Occipital lobe (tissue), 2 donors: ENCODE results near the gene TANC2. TPM values are rescaled to one million over a fixed set of nuclear protein-coding genes. Genes with fewer than 3 reads are reported as not detected.
"Not testable (repeated sequence)": the region's sequence is repeated elsewhere in the genome, so short reads cannot be mapped to it uniquely, and the experiment has no call there.

Experiments
- DNase-seq: peaks from one replicate; lab custom pipeline; 2025; lab: John Stamatoyannopoulos, UW
- total RNA-seq: library from RNA; depleted of rRNA; stranded (reverse); fragments of >200 nt; gene quantifications from one replicate; pipeline ENCODE4 v1.2.3, GENCODE V29; 2014

Gene TANC2
- total RNA-seq, 1 donor from 2014 or later = 151 TPM

- DNase-seq = no peak
These were observed 2.7 kb upstream of the TANC2 start for GRCh38 chr17:62963296-62963695.

DNA sequence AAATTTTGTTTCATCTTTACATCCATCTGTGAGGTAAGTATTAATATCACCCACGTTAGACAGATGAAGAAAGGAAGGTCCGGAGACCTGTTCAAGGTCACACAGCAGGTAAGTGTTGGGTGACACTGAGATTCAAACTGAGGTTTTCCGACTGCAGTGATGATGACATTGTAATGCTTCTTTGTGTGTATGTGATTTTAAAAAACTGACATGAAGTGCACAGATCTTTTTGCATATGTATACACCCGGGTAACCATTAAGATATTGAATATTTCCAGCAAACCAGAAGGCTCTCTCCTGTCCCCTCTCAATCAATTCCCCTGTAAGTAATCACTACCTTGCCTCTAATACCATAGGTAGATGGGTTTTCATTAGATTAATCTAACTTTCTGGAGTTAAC is 1.5 kb upstream of the TANC2 start:
- no peak for DNase-seq

DNA sequence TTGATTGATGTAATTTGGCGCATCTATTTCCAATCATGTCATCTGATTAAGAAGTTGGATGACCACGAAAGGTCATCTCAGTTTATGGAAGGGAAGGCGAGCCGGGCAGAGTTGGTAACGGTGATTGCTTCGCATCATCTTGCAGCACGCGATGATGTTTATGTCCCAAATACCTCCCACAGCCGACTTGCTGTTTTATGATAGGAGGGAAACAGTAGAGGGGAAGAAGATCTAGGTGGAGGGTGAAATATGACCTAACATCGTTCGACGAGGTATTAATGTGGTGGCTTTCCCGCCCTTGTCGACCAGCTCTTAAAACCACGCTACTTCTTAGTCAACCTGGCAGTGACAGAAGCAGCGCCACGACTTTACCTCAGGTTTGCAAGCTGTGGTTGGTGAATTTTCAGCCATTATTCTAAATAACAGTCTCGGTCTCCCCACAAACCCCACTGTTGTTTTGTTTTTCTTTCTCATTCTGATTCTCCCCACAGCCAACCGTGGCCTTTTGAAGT is 805 bp upstream of the TANC2 start:
- no peak for DNase-seq

GRCh38 chr17:62966426-62967204 is 580 bp downstream of the TANC2 start:
- no peak for DNase-seq

DNA sequence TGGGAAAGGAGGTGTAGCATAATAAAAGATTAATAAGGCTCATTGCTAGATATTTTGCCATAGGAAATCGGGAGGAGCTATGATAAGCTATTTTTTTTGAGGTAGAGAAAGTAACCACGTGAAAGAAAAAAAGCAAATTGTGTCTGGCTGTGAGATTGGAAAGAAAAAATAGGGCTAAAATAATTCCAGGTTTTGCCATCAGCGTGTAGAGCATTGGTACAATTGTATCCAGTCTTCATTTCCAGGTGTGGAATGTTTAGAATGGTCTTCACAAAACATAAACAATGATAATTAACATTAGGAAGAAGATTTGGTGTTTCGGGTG is 1.1 kb downstream of the TANC2 start:
- no peak for DNase-seq

- peak; percentile 4 for DNase-seq
These were observed 2.4 kb downstream of the TANC2 start for GRCh38 chr17:62968445-62968923.

GRCh38 chr17:62970610-62971009 is 4.6 kb downstream of the TANC2 start:
- no peak for DNase-seq

GRCh38 chr17:62971853-62972252 is 5.8 kb downstream of the TANC2 start:
- no peak for DNase-seq

GRCh38 chr17:62974788-62975187 is 8.8 kb downstream of the TANC2 start:
- DNase-seq = no peak

- DNase-seq = no peak
These were observed 9.2 kb downstream of the TANC2 start for GRCh38 chr17:62975206-62975605.

DNA sequence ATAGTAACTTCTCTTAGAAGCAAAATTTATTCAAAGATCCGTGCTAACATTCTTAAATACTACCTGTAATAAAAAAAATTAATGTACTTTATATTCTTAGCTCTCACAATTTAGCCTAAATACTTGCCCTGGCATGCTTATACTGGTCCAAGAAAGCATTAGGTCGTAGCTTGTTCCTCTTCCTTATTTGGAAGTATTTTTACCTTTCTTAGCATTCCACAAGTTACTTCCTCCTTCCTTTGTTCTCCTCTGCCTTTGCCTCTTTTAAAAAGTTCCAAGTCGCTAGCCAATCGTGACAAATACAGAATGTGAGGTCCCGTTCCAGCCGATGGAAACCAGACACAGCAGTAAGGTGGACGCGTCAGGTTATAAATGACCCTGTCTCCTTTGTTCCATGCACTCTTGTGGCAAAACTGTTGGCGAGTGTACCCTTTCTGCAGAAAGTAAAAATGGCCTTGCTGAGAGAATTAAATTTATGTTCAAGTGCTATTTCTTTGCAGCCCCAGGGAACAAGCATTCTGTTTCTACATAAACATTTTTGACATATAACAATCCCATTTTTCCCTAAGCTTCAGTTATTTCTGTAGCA is 10.7 kb downstream of the TANC2 start:
- DNase-seq = not testable (repeated sequence)

- DNase-seq = no peak
These were observed 14.8 kb downstream of the TANC2 start for GRCh38 chr17:62980842-62981241.

- DNase-seq = no peak
These were observed 15.9 kb downstream of the TANC2 start for GRCh38 chr17:62981933-62982332.

GRCh38 chr17:62984801-62985200 is 18.8 kb downstream of the TANC2 start:
- no peak for DNase-seq

DNA sequence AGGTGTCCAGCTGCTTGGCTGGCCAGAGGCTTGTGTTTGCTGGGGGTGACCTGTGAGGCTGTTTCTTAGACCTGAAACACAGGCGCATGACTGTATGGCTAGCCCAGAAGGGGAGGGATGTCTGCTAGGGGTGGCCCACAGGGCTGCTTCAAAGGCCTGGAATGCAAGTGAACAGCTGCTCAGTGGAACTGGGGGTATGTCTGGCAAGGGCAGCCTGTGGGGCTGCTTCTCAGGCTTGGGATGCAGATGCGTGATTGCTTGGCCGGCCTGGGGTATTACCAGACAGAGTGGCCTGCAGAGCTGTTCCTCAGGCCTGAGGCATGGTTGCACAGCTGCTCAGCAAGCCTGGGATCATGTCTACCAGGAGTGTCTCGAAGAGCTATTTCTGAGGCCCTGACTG is 20.5 kb downstream of the TANC2 start:
- DNase-seq = no peak

DNA sequence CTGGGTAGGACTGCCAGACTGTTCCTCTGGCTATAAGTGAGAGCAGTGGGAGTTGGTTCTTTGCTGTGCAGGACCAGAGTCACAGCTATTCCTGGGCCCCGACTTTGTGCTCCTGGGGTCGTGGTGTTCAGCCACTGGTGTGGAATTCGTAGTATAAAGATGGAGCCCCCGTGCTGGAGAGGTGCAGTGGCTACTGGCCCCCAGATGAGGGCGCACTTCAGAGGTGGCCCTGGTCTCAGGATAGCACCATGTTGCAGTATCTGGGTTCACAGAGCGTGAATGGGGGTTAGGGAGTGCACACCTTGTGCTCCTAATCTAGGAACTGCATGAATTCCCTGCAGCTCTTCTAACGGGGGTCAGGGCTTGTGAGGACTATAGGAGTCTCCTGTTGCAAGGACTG is 21.1 kb downstream of the TANC2 start:
- DNase-seq = no peak

DNA sequence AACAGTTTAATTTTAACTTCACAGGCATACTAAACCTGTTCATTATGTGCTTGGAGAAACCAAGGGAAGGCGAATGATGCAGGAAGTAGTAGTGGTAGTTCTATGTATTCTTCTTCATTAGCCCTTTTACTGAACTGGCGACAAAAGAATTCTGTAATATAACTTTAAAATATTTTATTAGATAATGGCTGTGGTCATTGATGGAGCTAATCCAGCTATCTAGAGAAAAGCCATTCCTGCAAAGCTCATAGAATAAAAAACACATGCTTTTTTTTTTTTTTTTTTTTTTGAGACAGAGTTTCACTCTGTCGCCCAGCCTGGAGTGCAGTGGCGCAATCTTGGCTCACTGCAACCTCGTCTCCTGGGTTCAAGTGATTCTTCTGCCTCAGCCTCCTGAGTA is 23.5 kb downstream of the TANC2 start:
- no peak for DNase-seq

DNA sequence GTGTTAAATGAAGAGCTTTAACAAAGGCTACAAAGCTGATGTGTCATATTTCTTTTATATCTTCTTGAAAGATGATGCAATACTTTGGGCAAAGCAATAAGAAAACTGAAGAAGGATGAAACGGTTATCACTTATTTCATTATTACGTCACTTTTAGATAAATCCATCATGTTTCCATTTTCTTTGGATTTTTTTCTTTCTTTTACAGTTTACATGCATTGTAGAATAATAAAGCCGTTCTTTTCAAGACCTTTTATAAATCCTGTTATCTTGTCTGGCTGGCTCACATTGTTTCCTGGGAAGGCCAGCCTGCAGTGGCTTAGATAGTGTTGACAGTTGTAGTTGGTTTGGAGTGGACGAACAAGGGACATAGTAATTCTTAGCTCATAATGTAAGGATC is 28.9 kb downstream of the TANC2 start:
- DNase-seq = no peak

GRCh38 chr17:62995377-62995885 is 29.4 kb downstream of the TANC2 start:
- no peak for DNase-seq

DNA sequence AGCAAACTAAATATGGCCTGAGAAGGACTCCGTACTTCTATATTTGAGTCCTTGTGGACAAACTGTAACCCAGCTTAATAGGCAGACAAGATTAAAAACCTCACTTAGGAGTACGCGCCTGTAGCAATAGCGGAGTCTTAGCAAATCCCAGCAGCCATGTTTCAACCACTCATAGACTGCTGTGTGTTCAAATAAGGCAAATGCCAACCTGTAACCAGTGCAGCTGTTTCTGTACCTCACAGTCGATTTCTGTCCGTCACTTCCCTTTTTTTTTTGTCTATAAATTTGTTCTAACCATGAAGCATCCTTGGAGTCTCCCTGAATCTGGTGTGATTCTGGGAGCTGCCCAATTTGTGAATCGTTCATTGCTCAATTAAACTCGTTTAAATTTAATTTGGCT is 30.2 kb downstream of the TANC2 start:
- DNase-seq = no peak

DNA sequence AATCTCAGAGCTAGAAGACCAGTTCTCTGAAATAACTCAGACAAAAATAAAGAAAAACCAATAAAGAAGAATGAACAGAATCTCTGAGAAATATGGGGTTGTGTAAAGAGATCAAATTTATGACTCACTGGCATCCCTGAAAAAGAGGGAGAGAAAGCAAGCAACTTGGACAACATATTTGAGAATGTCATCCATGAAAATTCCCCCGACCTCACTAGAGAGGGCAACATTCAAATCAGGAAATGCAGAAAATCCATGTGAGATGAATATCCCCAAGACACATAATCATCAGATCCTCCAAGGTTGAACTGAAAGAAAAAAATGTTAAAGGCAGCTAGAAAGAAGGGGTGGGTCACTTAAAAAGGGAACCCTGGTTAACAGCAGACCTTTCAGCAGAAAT is 32.1 kb downstream of the TANC2 start:
- no peak for DNase-seq

- no peak for DNase-seq
These were observed 32.8 kb downstream of the TANC2 start for GRCh38 chr17:62998665-62999393.
